ENCODE results near the gene LRFN2. TPM values are rescaled to one million over a fixed set of nuclear protein-coding genes. Genes with fewer than 3 reads are reported as not detected.

Gene LRFN2
- total and polyA plus RNA-seq, 2 donors (not counting 1 experiment from before 2014, with no cell fraction given) = not detected

DNA sequence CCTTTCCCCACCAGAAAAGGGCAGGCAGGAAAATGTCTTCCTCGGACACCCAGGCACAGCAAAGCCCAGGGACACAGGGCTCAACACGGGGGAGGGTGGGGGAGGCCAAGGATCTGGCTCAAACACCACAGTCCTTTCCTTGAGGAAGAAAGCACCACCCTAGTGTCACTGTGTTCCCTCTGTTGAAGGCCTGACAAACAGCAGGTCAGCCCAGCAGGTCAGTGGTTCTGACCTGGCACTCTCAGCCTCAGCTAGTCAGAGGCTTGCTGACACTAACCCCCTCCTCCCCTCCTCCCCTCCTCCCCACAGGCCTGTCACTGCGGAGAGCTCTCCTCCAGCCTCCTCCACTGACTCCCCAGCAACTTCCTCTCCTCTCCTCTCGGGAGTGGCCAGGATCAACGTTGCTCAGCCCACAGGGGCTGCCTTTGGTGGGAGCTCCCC, 239.6 kb downstream of the LRFN2 start:
- no peak for DNase-seq
- 75% methylated on average over 3 of the region's 5 CpGs for WGBS (ENCODE audit: insufficient coverage)
- CTCF ChIA-PET = no interaction called here

DNA sequence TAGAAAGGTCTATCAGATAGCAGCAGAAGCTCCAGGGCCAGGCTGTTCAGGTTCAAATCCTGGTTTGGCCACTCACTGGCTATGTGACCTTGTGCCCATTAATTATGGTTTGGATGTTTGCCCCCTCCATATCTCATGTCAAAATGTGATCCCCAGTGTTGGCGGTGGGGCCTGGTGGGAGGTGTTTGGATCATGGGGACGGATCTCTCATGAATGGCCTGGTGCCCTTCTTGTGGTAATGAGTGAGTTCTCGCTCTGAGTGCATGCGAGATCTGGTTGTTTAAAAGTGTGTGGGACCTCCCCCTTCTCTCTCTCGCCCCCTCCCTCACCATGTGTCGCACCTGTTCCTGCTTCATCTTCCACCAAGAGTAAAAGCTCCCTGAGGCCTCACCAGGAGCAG, 240.9 kb downstream of the LRFN2 start:
- intact Hi-C loops (cut with micrococcal nuclease) = no loop called here
- H3K27ac ChIP-seq (ENCODE audit: low read length in 2 of 2) = no peak overlapping the region
- ATAC-seq (ENCODE audit: low read depth) = no peak
- H4K20me1 ChIP-seq (ENCODE audit: control insufficient read depth, insufficient read depth, low read length, poor library complexity, severe bottlenecking) = no peaks in the 10 kb centered on the region
- Mint-ChIP-seq H3K27ac (no peak overlapping the region), H3K4me3 (no peak overlapping the region), H3K4me1 (no peaks in the 10 kb centered on the region), H3K9me3 (ENCODE audit: insufficient read depth) (no peaks in the 10 kb centered on the region), H3K27me3 (peaks cover 4% of the 10 kb centered on the region)
- no peak overlapping the region for H3K9ac ChIP-seq (ENCODE audit: low read length)
- no peaks in the 10 kb centered on the region for H3K27me3 ChIP-seq (replicated peaks in 1 of 4; ENCODE audit: control extremely low read depth in 1 of 4, control insufficient read depth in 3 of 4, insufficient read depth in 4 of 4, low read length in 3 of 4)
- no peaks in the 10 kb centered on the region for H3K4me1 ChIP-seq (ENCODE audit: control insufficient read depth in 2 of 2, insufficient read depth in 2 of 2, low read length in 2 of 2)
- WGBS (ENCODE audit: insufficient coverage) = 80% methylated on average over 2 of the region's 6 CpGs
- H3K36me3 ChIP-seq (replicated peaks in 1 of 2; ENCODE audit: control extremely low read depth in 1 of 2, control insufficient read depth in 1 of 2, extremely low read depth in 1 of 2, insufficient read depth in 2 of 2, low read length in 1 of 2) = no peaks in the 10 kb centered on the region
- H3K79me2 ChIP-seq (ENCODE audit: control insufficient read depth, insufficient read depth, low read length) = no peaks in the 10 kb centered on the region
- ChIA-PET POLR2A (no interaction called here), CTCF (no interaction called here)
- no peaks in the 10 kb centered on the region for H3K9me3 ChIP-seq (ENCODE audit: control extremely low read depth in 1 of 3, control insufficient read depth in 2 of 3, insufficient read depth in 1 of 3, low read length in 2 of 3)
- TF ChIP-seq, protein P1, sequence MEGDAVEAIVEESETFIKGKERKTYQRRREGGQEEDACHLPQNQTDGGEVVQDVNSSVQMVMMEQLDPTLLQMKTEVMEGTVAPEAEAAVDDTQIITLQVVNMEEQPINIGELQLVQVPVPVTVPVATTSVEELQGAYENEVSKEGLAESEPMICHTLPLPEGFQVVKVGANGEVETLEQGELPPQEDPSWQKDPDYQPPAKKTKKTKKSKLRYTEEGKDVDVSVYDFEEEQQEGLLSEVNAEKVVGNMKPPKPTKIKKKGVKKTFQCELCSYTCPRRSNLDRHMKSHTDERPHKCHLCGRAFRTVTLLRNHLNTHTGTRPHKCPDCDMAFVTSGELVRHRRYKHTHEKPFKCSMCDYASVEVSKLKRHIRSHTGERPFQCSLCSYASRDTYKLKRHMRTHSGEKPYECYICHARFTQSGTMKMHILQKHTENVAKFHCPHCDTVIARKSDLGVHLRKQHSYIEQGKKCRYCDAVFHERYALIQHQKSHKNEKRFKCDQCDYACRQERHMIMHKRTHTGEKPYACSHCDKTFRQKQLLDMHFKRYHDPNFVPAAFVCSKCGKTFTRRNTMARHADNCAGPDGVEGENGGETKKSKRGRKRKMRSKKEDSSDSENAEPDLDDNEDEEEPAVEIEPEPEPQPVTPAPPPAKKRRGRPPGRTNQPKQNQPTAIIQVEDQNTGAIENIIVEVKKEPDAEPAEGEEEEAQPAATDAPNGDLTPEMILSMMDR (IDR thresholded peaks at IDR 0.05) = no peak
- TF ChIP-seq EZH2 (IDR thresholded peaks at IDR 0.05; ENCODE audit: borderline replicate concordance, insufficient read depth, low read depth, low read length, poor library complexity, severe bottlenecking) = no peak
- H3K4me2 ChIP-seq (replicated peaks; ENCODE audit: low read depth, low read length, poor library complexity, severe bottlenecking) = no peak overlapping the region
- no peak overlapping the region for H2AFZ ChIP-seq (ENCODE audit: insufficient read depth, low read depth, low read length, poor library complexity, severe bottlenecking)
- H3K4me3 ChIP-seq (ENCODE audit: control extremely low read depth in 1 of 5, extremely low read depth in 1 of 5, insufficient read depth in 1 of 5, low read depth in 2 of 5, low read length in 4 of 5) = no peak overlapping the region
- DNase-seq = no peak

More for the DNA sequence above, 239.6 kb downstream of the LRFN2 start:
- Mint-ChIP-seq H3K4me1 (no peaks in the 10 kb centered on the region), H3K4me3 (no peak overlapping the region), H3K27ac (no peak overlapping the region), H3K27me3 (peaks cover 4% of the 10 kb centered on the region), H3K9me3 (ENCODE audit: insufficient read depth) (no peaks in the 10 kb centered on the region)
- Histone ChIP-seq H3K79me2 (ENCODE audit: control insufficient read depth, insufficient read depth, low read length) (no peaks in the 10 kb centered on the region), H3K4me2 (replicated peaks; ENCODE audit: low read depth, low read length, poor library complexity, severe bottlenecking) (no peak overlapping the region), H3K4me3 (ENCODE audit: control extremely low read depth in 1 of 5, extremely low read depth in 1 of 5, insufficient read depth in 1 of 5, low read depth in 2 of 5, low read length in 4 of 5) (no peak overlapping the region), H3K27me3 (replicated peaks in 1 of 4; ENCODE audit: control extremely low read depth in 1 of 4, control insufficient read depth in 3 of 4, insufficient read depth in 4 of 4, low read length in 3 of 4) (no peaks in the 10 kb centered on the region), H3K9me3 (ENCODE audit: control extremely low read depth in 1 of 3, control insufficient read depth in 2 of 3, insufficient read depth in 1 of 3, low read length in 2 of 3) (no peaks in the 10 kb centered on the region), H3K27ac (ENCODE audit: low read length in 2 of 2) (no peak overlapping the region), H3K36me3 (replicated peaks in 1 of 2; ENCODE audit: control extremely low read depth in 1 of 2, control insufficient read depth in 1 of 2, extremely low read depth in 1 of 2, insufficient read depth in 2 of 2, low read length in 1 of 2) (no peaks in the 10 kb centered on the region), H2AFZ (ENCODE audit: insufficient read depth, low read depth, low read length, poor library complexity, severe bottlenecking) (no peak overlapping the region), H3K9ac (ENCODE audit: low read length) (no peak overlapping the region), H3K4me1 (ENCODE audit: control insufficient read depth in 2 of 2, insufficient read depth in 2 of 2, low read length in 2 of 2) (no peaks in the 10 kb centered on the region), H4K20me1 (ENCODE audit: control insufficient read depth, insufficient read depth, low read length, poor library complexity, severe bottlenecking) (no peaks in the 10 kb centered on the region)
- intact Hi-C loops (cut with micrococcal nuclease) = no loop called here
- TF ChIP-seq, protein P1 (IDR thresholded peaks at IDR 0.05) = no peak
- no peak for TF ChIP-seq EZH2 (IDR thresholded peaks at IDR 0.05; ENCODE audit: borderline replicate concordance, insufficient read depth, low read depth, low read length, poor library complexity, severe bottlenecking)
- POLR2A ChIA-PET = no interaction called here
- ATAC-seq (ENCODE audit: low read depth) = no peak
